Vagina (tissue), 2 donors: Measurements from ENCODE around the gene OR10A5.

Experiments used
- CTCF ChIP-seq, 3 experiments: fragments of 450-650 bp in 2 of 3; fragments of 200-600 bp in 1 of 3; sonication (generic) in 1 of 3; IDR thresholded peaks; one replicate each; pipeline ENCODE4 v1.5.1; 2017 to 2019; ENCODE audit warnings: antibody characterized with exemption in 3 of 3, mild to moderate bottlenecking in 2 of 3, moderate library complexity in 2 of 3
- POLR2A ChIP-seq, 2 donors: fragments of 450-650 bp; IDR thresholded peaks; one replicate each; pipeline ENCODE4 v1.6.1; 2017; ENCODE audit warnings: antibody characterized with exemption in 2 of 2, mild to moderate bottlenecking in 2 of 2, moderate library complexity in 2 of 2

GRCh38 chr11:6862961-6863360, 17.5 kb downstream of the OR10A5 start, which contains the start of gene OR10A2:
- TF ChIP-seq CTCF (IDR thresholded peaks at IDR 0.05): no peak
- TF ChIP-seq POLR2A (IDR thresholded peaks at IDR 0.05): no peak
